Activated CD8-positive, alpha-beta T cell treated with anti-CD3 and anti-CD28 coated beads for 36 hours (primary cell): ENCODE data around the gene ALPI. TPM values are rescaled to one million over a fixed set of nuclear protein-coding genes. Genes with fewer than 3 reads are reported as not detected.

Experiments used
- ATAC-seq: fragments of 200-7000 bp; cut with Tn5 transposase; one replicate; pipeline ENCODE4 v1.10.0; 2021; ENCODE audit warnings: mild to moderate bottlenecking, moderate library complexity
- CTCF ChIA-PET: fragments of 350-600 bp; sonication (Branson Sonifier 250); formaldehyde crosslinking; loops from one replicate; lab custom pipeline; 2021; ENCODE audit warnings: antibody characterized with exemption; lab: Charles Lee
- POLR2A ChIA-PET: fragments of 350-600 bp; sonication (Branson Sonifier 250); formaldehyde crosslinking; loops from one replicate; lab custom pipeline; 2021; ENCODE audit warnings: antibody characterized with exemption; lab: Charles Lee
- DNase-seq: peaks from one replicate; pipeline ENCODE4 v3.0.0-alpha.2; 2020
- H3K27ac Mint-ChIP-seq: one replicate; pipeline ENCODE4 v1.8.0; 2021; ENCODE audit warnings: mild to moderate bottlenecking, mixed read lengths
- H3K27me3 Mint-ChIP-seq: one replicate; pipeline ENCODE4 v1.8.0; 2021; ENCODE audit warnings: mixed read lengths
- H3K36me3 Mint-ChIP-seq: one replicate; pipeline ENCODE4 v1.8.0; 2021; ENCODE audit warnings: low read depth, mixed read lengths
- H3K4me1 Mint-ChIP-seq: one replicate; pipeline ENCODE4 v1.8.0; 2021; ENCODE audit warnings: low read depth, mixed read lengths
- H3K4me3 Mint-ChIP-seq: one replicate; pipeline ENCODE4 v1.8.0; 2021; ENCODE audit warnings: mild to moderate bottlenecking, moderate library complexity, mixed read lengths
- H3K9me3 Mint-ChIP-seq: one replicate; pipeline ENCODE4 v1.8.0; 2021; ENCODE audit warnings: mixed read lengths
- CTCF ChIP-seq: fragments of 200-600 bp; IDR thresholded peaks from one replicate; pipeline ENCODE4 v1.8.0; 2022; ENCODE audit warnings: antibody characterized with exemption, mild to moderate bottlenecking
- intact Hi-C: fragments of 100-400 bp; cut with micrococcal nuclease; formaldehyde crosslinking; loops from one replicate; pipeline ENCODE4 v1.10.0; 2022
- total RNA-seq, 2 experiments: library from RNA; stranded (reverse); gene quantifications; one replicate each; pipeline ENCODE4 v1.2.3, GENCODE V29; 2021

Gene ALPI
- total RNA-seq, 2 experiments from 2014 or later = not detected

GRCh38 chr2:232411901-232412629 lies 43.9 kb upstream of the ALPI start:
- Mint-ChIP-seq H3K27me3 (peaks cover 17% of the 10 kb centered on the region), H3K36me3 (no peaks in the 10 kb centered on the region), H3K4me3 (no peak overlapping the region), H3K27ac (no peak overlapping the region), H3K4me1 (peaks cover 14% of the 10 kb centered on the region), H3K9me3 (no peaks in the 10 kb centered on the region)
- ChIA-PET CTCF (interaction anchor here (0.8 to 1.6 kb wide), 3 partner anchors 9 to 78 kb away, joined by 3 to 6 read pairs (median 3); no protein-coding TSS in a partner anchor), POLR2A (no interaction called here)
- no peak for TF ChIP-seq CTCF
- ATAC-seq (no peak), DNase-seq (no peak)
- intact Hi-C loops = no loop called here

- ChIA-PET POLR2A (no interaction called here), CTCF (interaction anchor here (0.7 to 1.0 kb wide), 3 partner anchors 8 to 507 kb away, joined by 3 to 4 read pairs (median 3); no protein-coding TSS in a partner anchor)
- DNase-seq (no peak), ATAC-seq (no peak)
- intact Hi-C loops = no loop called here
- H3K4me3 Mint-ChIP-seq = no peak overlapping the region
- peaks cover 20% of the 10 kb centered on the region for H3K27me3 Mint-ChIP-seq
- H3K4me1 Mint-ChIP-seq = peaks cover 14% of the 10 kb centered on the region
- TF ChIP-seq CTCF = no peak
- no peak overlapping the region for H3K27ac Mint-ChIP-seq
- H3K9me3 Mint-ChIP-seq = no peaks in the 10 kb centered on the region
- H3K36me3 Mint-ChIP-seq = no peaks in the 10 kb centered on the region
These were observed 43.0 kb upstream of the ALPI start for GRCh38 chr2:232412986-232413385.

GRCh38 chr2:232415138-232415690 lies 40.7 kb upstream of the ALPI start:
- peaks cover 38% of the 10 kb centered on the region for H3K27me3 Mint-ChIP-seq
- CTCF ChIA-PET = interaction anchor here (1.5 kb wide), 1 partner anchor 20 kb away, joined by 4 read pairs; no protein-coding TSS in a partner anchor
- H3K27ac Mint-ChIP-seq = no peak overlapping the region
- H3K4me1 Mint-ChIP-seq = peaks cover 16% of the 10 kb centered on the region
- H3K9me3 Mint-ChIP-seq = no peaks in the 10 kb centered on the region
- H3K36me3 Mint-ChIP-seq = no peaks in the 10 kb centered on the region
- H3K4me3 Mint-ChIP-seq = no peak overlapping the region
- no peak for DNase-seq
- no peak for TF ChIP-seq CTCF
- ATAC-seq = no peak
- intact Hi-C loops = no loop called here
- POLR2A ChIA-PET = no interaction called here

DNA sequence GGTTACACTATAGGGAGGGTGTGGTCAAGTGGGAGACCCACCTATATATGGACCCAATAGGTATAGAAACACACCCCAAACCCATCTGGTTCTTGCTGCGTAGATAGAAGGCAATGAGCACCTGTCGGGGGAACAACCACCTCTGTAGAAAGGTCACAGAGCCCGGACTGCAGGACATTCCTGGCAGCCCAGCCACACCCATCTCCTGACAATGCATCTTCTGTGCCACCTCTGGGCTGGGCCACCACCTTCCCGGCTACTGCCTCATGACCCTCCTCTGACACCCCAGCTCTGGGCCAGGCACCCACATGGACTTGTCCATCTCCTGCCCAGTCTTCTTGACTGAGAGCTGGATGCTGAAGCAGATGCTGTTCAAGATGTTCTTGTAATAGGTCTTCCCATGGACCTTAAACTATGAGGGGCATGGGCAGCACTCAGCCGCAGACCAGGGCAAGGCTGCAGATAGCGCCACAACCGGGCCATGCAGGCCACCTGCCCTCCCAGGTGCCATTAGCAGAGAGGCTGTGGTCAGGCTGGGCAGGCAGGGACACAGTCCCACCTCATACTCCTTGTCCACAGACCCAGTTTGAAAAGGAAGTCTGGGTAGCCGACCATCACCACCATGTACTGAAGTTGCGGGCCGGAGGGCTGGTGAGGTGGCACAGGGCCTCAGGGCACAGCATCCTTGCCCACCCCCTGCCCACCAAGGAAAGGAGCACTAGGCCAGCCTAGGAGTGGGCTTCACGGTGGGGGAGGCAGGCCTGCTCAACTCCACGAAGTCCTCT lies 40.0 kb upstream of the ALPI start:
- peaks cover 39% of the 10 kb centered on the region for H3K27me3 Mint-ChIP-seq
- peaks cover 19% of the 10 kb centered on the region for H3K4me1 Mint-ChIP-seq
- H3K36me3 Mint-ChIP-seq = no peaks in the 10 kb centered on the region
- intact Hi-C loops = no loop called here
- DNase-seq = no peak
- no peaks in the 10 kb centered on the region for H3K9me3 Mint-ChIP-seq
- H3K27ac Mint-ChIP-seq = no peak overlapping the region
- no peak overlapping the region for H3K4me3 Mint-ChIP-seq
- POLR2A ChIA-PET = no interaction called here
- TF ChIP-seq CTCF = no peak
- no peak for ATAC-seq
- CTCF ChIA-PET = no interaction called here
